ENCODE measurements around the gene METRN. TPM values are rescaled to one million over a fixed set of nuclear protein-coding genes. Genes with fewer than 3 reads are reported as not detected.

The METRN gene
- polyA plus RNA-seq, 3 donors = 0.97 to 5.4 (median 1.7) TPM

DNA sequence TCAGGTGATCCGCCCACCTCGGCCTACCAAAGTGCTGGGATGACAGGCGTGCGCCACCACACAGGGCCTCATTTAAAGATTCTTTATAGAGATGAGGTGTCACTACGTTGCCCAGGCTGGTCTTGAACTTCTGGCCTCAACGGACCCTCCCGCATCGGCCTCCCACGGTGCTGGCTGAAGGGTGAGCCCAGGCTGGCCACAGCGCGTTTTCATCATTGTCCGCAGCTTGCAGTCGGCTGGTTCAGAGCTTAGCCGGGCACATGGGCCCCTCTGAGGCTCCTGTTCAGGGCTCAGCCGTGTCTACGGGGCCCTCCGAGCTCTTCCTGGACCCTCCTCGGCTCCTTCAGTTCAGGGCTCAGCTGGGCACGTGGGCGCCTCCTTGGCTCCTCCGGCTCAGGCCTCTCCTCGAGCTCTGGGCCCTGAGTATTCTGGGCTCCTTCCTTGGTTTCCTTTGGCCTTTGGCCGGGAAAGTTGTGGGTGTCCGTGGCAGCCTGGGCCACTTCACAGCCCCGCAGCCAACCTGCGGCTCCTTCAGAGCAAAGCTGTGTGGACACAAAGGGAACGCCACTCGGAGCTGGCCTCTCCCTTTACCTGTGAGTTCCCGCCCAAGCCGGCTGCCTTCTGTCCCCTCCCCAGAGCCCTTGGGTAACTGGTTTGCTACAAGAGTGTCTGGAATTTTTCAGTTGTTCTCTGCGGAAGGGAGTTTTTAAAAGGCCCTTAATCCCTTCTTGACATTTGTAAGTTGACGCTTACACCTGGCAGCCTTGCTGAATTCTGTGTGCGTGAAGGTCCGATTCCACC, 44.4 kb downstream of the METRN start:
- Histone ChIP-seq H3K9me3 (replicated peaks in 1 of 2; ENCODE audit: control insufficient read depth in 1 of 2, insufficient read depth in 1 of 2, low read length in 2 of 2) (no peaks in the 10 kb centered on the region), H3K4me2 (replicated peaks; ENCODE audit: extremely low read depth, low read length, poor library complexity, severe bottlenecking) (no peak overlapping the region), H2AFZ (ENCODE audit: insufficient read depth, low read depth, low read length, poor library complexity, severe bottlenecking) (no peak overlapping the region), H3K4me3 (replicated peaks in 1 of 3; ENCODE audit: low read depth in 2 of 3, low read length in 3 of 3) (no peak overlapping the region), H4K20me1 (ENCODE audit: insufficient read depth, low read length) (no peaks in the 10 kb centered on the region), H3K27me3 (ENCODE audit: control insufficient read depth in 2 of 2, insufficient read depth in 2 of 2, low read length in 2 of 2) (no peaks in the 10 kb centered on the region), H3K36me3 (replicated peaks in 1 of 2; ENCODE audit: control insufficient read depth in 1 of 2, insufficient read depth in 2 of 2, low read length in 2 of 2) (no peaks in the 10 kb centered on the region), H3K4me1 (ENCODE audit: control insufficient read depth in 1 of 2, insufficient read depth in 2 of 2, low read length in 2 of 2) (peaks cover 29 to 32% of the 10 kb centered on the region in 2 donors), H3K9ac (ENCODE audit: insufficient read depth, low read length, poor library complexity, severe bottlenecking) (no peak overlapping the region), H3K27ac (ENCODE audit: low read depth in 1 of 2, low read length in 2 of 2) (no peak overlapping the region), H3K79me2 (ENCODE audit: insufficient read depth, low read length) (no peaks in the 10 kb centered on the region)
- Mint-ChIP-seq H3K4me1 (peaks cover 26% of the 10 kb centered on the region), H3K36me3 (peaks cover 0 to 2% of the 10 kb centered on the region in 2 donors), H3K4me3 (no peak overlapping the region), H3K27me3 (ENCODE audit: low read depth in 3 of 3) (peaks cover 0 to 3% (median 3%) of the 10 kb centered on the region in 3 donors), H3K27ac (no peak overlapping the region), H3K9me3 (peaks cover 0 to 5% (median 3%) of the 10 kb centered on the region in 7 donors)
- 95% methylated on average over 31 of the region's 34 CpGs for WGBS (ENCODE audit: insufficient coverage)
- intact Hi-C loops (cut with micrococcal nuclease) = no loop called here
- TF ChIP-seq, protein P1, sequence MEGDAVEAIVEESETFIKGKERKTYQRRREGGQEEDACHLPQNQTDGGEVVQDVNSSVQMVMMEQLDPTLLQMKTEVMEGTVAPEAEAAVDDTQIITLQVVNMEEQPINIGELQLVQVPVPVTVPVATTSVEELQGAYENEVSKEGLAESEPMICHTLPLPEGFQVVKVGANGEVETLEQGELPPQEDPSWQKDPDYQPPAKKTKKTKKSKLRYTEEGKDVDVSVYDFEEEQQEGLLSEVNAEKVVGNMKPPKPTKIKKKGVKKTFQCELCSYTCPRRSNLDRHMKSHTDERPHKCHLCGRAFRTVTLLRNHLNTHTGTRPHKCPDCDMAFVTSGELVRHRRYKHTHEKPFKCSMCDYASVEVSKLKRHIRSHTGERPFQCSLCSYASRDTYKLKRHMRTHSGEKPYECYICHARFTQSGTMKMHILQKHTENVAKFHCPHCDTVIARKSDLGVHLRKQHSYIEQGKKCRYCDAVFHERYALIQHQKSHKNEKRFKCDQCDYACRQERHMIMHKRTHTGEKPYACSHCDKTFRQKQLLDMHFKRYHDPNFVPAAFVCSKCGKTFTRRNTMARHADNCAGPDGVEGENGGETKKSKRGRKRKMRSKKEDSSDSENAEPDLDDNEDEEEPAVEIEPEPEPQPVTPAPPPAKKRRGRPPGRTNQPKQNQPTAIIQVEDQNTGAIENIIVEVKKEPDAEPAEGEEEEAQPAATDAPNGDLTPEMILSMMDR (IDR thresholded peaks at IDR 0.05) = no peak
- no peak for DNase-seq

DNA sequence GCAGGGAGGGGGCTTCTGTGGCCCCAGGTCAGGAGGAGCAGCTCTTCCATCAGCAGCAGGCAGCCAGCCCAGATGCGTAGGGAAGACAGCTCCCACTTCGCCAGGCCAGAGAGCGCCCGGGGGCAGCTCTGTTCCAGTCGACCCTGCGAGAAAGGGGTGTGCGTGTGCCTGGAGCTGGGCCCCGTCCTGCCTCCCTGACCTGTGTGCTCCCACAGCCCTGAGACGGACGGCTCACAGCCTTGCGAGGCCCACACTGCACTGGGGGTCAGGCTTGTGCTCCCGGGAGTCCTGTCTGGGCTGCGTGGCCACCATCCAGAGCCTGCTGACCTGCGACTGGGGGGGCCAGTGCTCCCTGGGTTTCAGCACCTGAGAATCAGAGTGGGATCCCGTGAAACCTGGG, 45.1 kb downstream of the METRN start:
- peaks cover 22 to 24% of the 10 kb centered on the region in 2 donors for H3K4me1 ChIP-seq (ENCODE audit: control insufficient read depth in 1 of 2, insufficient read depth in 2 of 2, low read length in 2 of 2)
- H3K4me2 ChIP-seq (replicated peaks; ENCODE audit: extremely low read depth, low read length, poor library complexity, severe bottlenecking) = no peak overlapping the region
- H3K27ac ChIP-seq (ENCODE audit: low read depth in 1 of 2, low read length in 2 of 2) = no peak overlapping the region
- H4K20me1 ChIP-seq (ENCODE audit: insufficient read depth, low read length) = no peaks in the 10 kb centered on the region
- H3K9me3 ChIP-seq (replicated peaks in 1 of 2; ENCODE audit: control insufficient read depth in 1 of 2, insufficient read depth in 1 of 2, low read length in 2 of 2) = no peaks in the 10 kb centered on the region
- intact Hi-C loops (cut with micrococcal nuclease) = no loop called here
- H3K4me1 Mint-ChIP-seq = peaks cover 19% of the 10 kb centered on the region
- H3K27me3 Mint-ChIP-seq (ENCODE audit: low read depth in 3 of 3) = peaks cover 0 to 3% (median 3%) of the 10 kb centered on the region in 3 donors
- peak overlapping the region in 2 of 7 donors; percentile 17 to 58 for H3K27ac Mint-ChIP-seq
- 96% methylated on average over 13 of the region's 15 CpGs for whole genome bisulfite sequencing (ENCODE audit: insufficient coverage)
- no peaks in the 10 kb centered on the region for H3K36me3 ChIP-seq (replicated peaks in 1 of 2; ENCODE audit: control insufficient read depth in 1 of 2, insufficient read depth in 2 of 2, low read length in 2 of 2)
- no peak overlapping the region for H3K9ac ChIP-seq (ENCODE audit: insufficient read depth, low read length, poor library complexity, severe bottlenecking)
- no peak overlapping the region for H3K4me3 Mint-ChIP-seq
- peaks cover 0 to 2% of the 10 kb centered on the region in 2 donors for H3K36me3 Mint-ChIP-seq
- TF ChIP-seq, protein P1 (IDR thresholded peaks at IDR 0.05) = no peak
- H3K4me3 ChIP-seq (replicated peaks in 1 of 3; ENCODE audit: low read depth in 2 of 3, low read length in 3 of 3) = no peak overlapping the region
- H3K27me3 ChIP-seq (ENCODE audit: control insufficient read depth in 2 of 2, insufficient read depth in 2 of 2, low read length in 2 of 2) = no peaks in the 10 kb centered on the region
- DNase-seq = no peak
- no peak overlapping the region for H2AFZ ChIP-seq (ENCODE audit: insufficient read depth, low read depth, low read length, poor library complexity, severe bottlenecking)
- peaks cover 0 to 5% (median 3%) of the 10 kb centered on the region in 7 donors for H3K9me3 Mint-ChIP-seq
- H3K79me2 ChIP-seq (ENCODE audit: insufficient read depth, low read length) = no peaks in the 10 kb centered on the region
